GM12878 (cell line): ENCODE measurements around the gene FAM170B. TPM values are rescaled to one million over a fixed set of nuclear protein-coding genes. Genes with fewer than 3 reads are reported as not detected.

ENCODE experiments used
- BCL3 ChIP-seq: IDR thresholded peaks from 2 replicates; pipeline ENCODE4 v1.6.1; 2011; ENCODE audit warnings: borderline replicate concordance, low read depth, mild to moderate bottlenecking, moderate library complexity, low read length; ENCODE audit not compliant: insufficient read depth, poor library complexity, severe bottlenecking
- BHLHE40 ChIP-seq, 2 experiments: fragments of 450-650 bp in 1 of 2; IDR thresholded peaks; 2 replicates each; pipeline ENCODE4 v1.6.1; 2011 to 2017; ENCODE audit warnings: low read depth in 2 of 2, borderline replicate concordance in 1 of 2, improper control_type of control experiment in 1 of 2, low read length in 1 of 2, mild to moderate bottlenecking in 1 of 2
- DPF2 ChIP-seq: fragments of 450-650 bp; IDR thresholded peaks from 2 replicates; pipeline ENCODE4 v1.6.1; 2017; ENCODE audit warnings: mild to moderate bottlenecking
- JUNB ChIP-seq: IDR thresholded peaks from 2 replicates; pipeline ENCODE4 v1.6.1; 2016; ENCODE audit warnings: antibody characterized with exemption, mild to moderate bottlenecking
- MTA2 ChIP-seq: fragments of 450-650 bp; IDR thresholded peaks from 2 replicates; pipeline ENCODE4 v1.6.1; 2016; ENCODE audit warnings: low read depth, mild to moderate bottlenecking, moderate library complexity
- MYC ChIP-seq: IDR thresholded peaks from 2 replicates; pipeline ENCODE4 v1.6.1; 2011; ENCODE audit warnings: mild to moderate bottlenecking, low read length, moderate library complexity, inconsistent platforms; ENCODE audit not compliant: insufficient read depth, insufficient replicate concordance, insufficient read length, severe bottlenecking
- NBN ChIP-seq: fragments of 450-650 bp; IDR thresholded peaks from 2 replicates; pipeline ENCODE4 v1.6.1; 2016
- ZNF207 ChIP-seq: fragments of 450-650 bp; IDR thresholded peaks from 2 replicates; pipeline ENCODE4 v1.6.1; 2014; ENCODE audit warnings: antibody characterized with exemption, mild to moderate bottlenecking, borderline replicate concordance
- polyA plus RNA-seq, 11 experiments: library from polyadenylated mRNA; depleted of rRNA in 4 of 11; unstranded in 6 of 11; stranded (reverse) in 5 of 11; fragments of >200 nt; fragmentation: Nextera tagmentation in 4 of 11; fragmentation: Illumina TruSeq in 1 of 11; extraction: Ambion mirVana in 4 of 11; extraction: Trizol in 1 of 11; gene quantifications; 1 replicate in 1 of 11; 2 replicates in 10 of 11; pipeline versions ENCODE4 v1.2.1 to v1.2.3, GENCODE V29; 2011 to 2016; ENCODE audit warnings: inconsistent platforms in 2 of 11, missing spikeins in 2 of 11, low read depth in 1 of 11
- total RNA-seq, 4 experiments: library from RNA; depleted of rRNA in 3 of 4; stranded (reverse); fragments of >200 nt in 3 of 4; fragmentation: Illumina TruSeq in 1 of 4; extraction: Trizol in 1 of 4; gene quantifications; 2 replicates each; pipeline versions ENCODE4 v1.2.1 to v1.2.3, GENCODE V29; 2013 to 2021
- TF ChIP-seq, protein P1 (sequence below): fragments of 150-350 bp; IDR thresholded peaks from 2 replicates; pipeline ENCODE4 v1.6.1; 2014; ENCODE audit warnings: mild to moderate bottlenecking, low read depth, low read length

FAM170B gene
- total and polyA plus RNA-seq, 10 of the 15 experiments (the other 5 are each of a cell fraction or from before 2014, with no cell fraction given): not detected

GRCh38 chr10:49132362-49132737 lies 1.5 kb downstream of the FAM170B start (continued):
- TF ChIP-seq JUNB (no peak), MTA2 (no peak), MYC (no peak), BHLHE40 (IDR thresholded peaks at IDR 0.05; ENCODE audit: borderline replicate concordance in 1 of 2, low read depth in 2 of 2, low read length in 1 of 2) (no peak), ZNF207 (no peak), BCL3 (no peak), DPF2 (no peak), NBN (no peak)
- TF ChIP-seq, protein P1, sequence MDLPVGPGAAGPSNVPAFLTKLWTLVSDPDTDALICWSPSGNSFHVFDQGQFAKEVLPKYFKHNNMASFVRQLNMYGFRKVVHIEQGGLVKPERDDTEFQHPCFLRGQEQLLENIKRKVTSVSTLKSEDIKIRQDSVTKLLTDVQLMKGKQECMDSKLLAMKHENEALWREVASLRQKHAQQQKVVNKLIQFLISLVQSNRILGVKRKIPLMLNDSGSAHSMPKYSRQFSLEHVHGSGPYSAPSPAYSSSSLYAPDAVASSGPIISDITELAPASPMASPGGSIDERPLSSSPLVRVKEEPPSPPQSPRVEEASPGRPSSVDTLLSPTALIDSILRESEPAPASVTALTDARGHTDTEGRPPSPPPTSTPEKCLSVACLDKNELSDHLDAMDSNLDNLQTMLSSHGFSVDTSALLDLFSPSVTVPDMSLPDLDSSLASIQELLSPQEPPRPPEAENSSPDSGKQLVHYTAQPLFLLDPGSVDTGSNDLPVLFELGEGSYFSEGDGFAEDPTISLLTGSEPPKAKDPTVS: no peak
